ENCODE results near the gene INSR.

DNA sequence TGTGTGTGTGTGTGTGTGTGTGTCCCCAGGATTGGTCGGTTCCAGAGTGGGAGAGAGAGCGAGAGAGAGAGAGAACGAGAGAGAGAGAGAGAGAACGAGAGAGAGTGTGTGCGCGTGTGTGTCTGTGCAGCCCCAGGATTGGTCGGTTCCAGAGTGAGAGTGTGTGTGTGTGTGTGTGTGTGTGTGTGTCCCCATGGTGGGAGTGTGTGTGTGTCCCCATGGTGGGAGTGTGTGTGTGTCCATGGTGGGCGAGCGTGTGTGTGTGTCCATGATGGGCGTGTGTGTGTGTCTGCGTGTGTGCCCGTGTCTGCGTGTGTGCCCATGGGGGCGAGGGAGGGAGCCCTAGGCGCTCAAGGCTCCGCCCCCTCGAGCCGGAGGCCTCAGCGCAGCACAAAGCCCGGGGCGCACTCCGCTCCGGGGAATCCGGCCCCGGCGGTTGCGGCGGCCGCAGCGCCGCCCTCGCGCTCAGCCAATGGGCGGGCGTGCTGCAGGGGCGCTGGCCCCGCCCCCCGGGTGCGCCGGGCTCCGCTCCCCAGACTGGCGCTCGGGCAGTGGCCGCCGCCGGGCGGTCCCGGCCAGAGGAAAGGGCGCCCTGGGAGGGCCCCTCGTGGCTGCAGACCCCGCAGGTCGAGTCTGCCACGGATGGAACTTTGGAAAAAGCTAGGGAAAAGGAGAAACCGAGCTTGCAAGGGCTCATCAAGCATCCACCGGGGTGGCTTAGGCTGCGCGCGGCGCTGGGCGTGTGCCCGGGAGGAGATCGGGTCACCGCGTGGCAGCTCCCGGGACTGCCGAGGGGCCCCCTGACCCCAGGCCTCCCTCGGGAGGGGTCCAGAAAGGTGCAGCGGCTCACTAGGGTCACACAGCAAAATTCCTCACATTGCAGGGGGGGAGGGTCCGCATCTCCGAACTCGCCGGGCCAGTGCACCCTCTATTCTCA is 96.2 kb downstream of the INSR start:
- TF ChIP-seq, protein P1, sequence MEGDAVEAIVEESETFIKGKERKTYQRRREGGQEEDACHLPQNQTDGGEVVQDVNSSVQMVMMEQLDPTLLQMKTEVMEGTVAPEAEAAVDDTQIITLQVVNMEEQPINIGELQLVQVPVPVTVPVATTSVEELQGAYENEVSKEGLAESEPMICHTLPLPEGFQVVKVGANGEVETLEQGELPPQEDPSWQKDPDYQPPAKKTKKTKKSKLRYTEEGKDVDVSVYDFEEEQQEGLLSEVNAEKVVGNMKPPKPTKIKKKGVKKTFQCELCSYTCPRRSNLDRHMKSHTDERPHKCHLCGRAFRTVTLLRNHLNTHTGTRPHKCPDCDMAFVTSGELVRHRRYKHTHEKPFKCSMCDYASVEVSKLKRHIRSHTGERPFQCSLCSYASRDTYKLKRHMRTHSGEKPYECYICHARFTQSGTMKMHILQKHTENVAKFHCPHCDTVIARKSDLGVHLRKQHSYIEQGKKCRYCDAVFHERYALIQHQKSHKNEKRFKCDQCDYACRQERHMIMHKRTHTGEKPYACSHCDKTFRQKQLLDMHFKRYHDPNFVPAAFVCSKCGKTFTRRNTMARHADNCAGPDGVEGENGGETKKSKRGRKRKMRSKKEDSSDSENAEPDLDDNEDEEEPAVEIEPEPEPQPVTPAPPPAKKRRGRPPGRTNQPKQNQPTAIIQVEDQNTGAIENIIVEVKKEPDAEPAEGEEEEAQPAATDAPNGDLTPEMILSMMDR (IDR thresholded peaks at IDR 0.05; ENCODE audit: insufficient read depth, low read depth, low read length): no peak
- TF ChIP-seq EZH2 (IDR thresholded peaks at IDR 0.05; ENCODE audit: insufficient read depth, low read length): no peak

Data from astrocyte (in vitro differentiated cells and primary cell).